Fibroblast of the aortic adventitia (primary cell): Measurements from ENCODE around the gene SEMA4D. TPM values are rescaled to one million over a fixed set of nuclear protein-coding genes. Genes with fewer than 3 reads are reported as not detected.

ENCODE experiments used
- DNase-seq: peaks from one replicate; pipeline ENCODE4 v3.0.0-alpha.2; 2010; ENCODE audit warnings: low read depth
- H3K4me3 ChIP-seq: 2 replicates; pipeline ENCODE4 v1.5.1; 2011; ENCODE audit warnings: low read depth, mild to moderate bottlenecking, control low read depth, low read length, moderate library complexity
- CTCF ChIP-seq: IDR thresholded peaks from 2 replicates; pipeline ENCODE4 v1.5.1; 2011; ENCODE audit warnings: mild to moderate bottlenecking, low read length, control low read depth, inconsistent platforms; ENCODE audit not compliant: insufficient read depth
- small RNA-seq: library from RNA; depleted of rRNA; stranded (forward); fragments of <200 nt; gene quantifications from one replicate; pipeline ENCODE3, GENCODE V24; 2012
- total RNA-seq: library from RNA; depleted of rRNA; stranded (reverse); fragments of >200 nt; gene quantifications from 2 replicates; pipeline ENCODE4 v1.2.3, GENCODE V29; 2012; ENCODE audit warnings: low replicate concordance

The SEMA4D gene
- total RNA-seq, 1 donor, result 0.36 TPM

GRCh38 chr9:89317282-89317681 lies 180.6 kb downstream of the SEMA4D start:
- TF ChIP-seq CTCF, result no peak
- DNase-seq, result no peak
- peak overlapping the region; percentile 80 for H3K4me3 ChIP-seq

- H3K4me3 ChIP-seq, result no peak overlapping the region
- DNase-seq, result no peak
- no peak for TF ChIP-seq CTCF
Measured at GRCh38 chr9:89315482-89315881, 182.4 kb downstream of the SEMA4D start.

GRCh38 chr9:89314955-89315354 lies 183.0 kb downstream of the SEMA4D start:
- H3K4me3 ChIP-seq, result peak overlapping the region; percentile 4
- TF ChIP-seq CTCF, result no peak
- DNase-seq, result no peak

GRCh38 chr9:89313842-89314241 lies 184.1 kb downstream of the SEMA4D start:
- no peak for TF ChIP-seq CTCF
- peak overlapping the region; percentile 84 for H3K4me3 ChIP-seq
- DNase-seq, result peak; percentile 25

GRCh38 chr9:89312222-89312571 lies 185.7 kb downstream of the SEMA4D start:
- DNase-seq, result peak; percentile 37
- no peak for TF ChIP-seq CTCF
- H3K4me3 ChIP-seq, result peak overlapping the region; percentile 84

GRCh38 chr9:89311346-89312221 lies 186.3 kb downstream of the SEMA4D start:
- peak; percentile 40 for DNase-seq
- H3K4me3 ChIP-seq, result peak overlapping the region; percentile 84
- no peak for TF ChIP-seq CTCF

Small RNAs within 50 kb of the gene (small RNA-seq; reads per million reads assigned to genes)
- not detected for gene MIR3153

Other genes starting within 250 kb of the SEMA4D start
- 4.2 and 104 TPM in 2 replicates for gene CKS2, start 186.9 kb downstream of the SEMA4D start, total RNA-seq
- gene SECISBP2, start 179.6 kb downstream of the SEMA4D start, total RNA-seq, result 28.4 and 32.6 TPM in 2 replicates
- 0.36 and 6.1 TPM in 2 replicates for gene GADD45G, start 106.9 kb upstream of the SEMA4D start, total RNA-seq